BE2C (cell line): ENCODE results near the gene ZNF555.
"Not testable (repeated sequence)": the region's sequence is repeated elsewhere in the genome, so short reads cannot be mapped to it uniquely, and the experiment has no call there.

ENCODE experiments used
- DNase-seq: peaks from one replicate; pipeline ENCODE4 v3.0.0-alpha.2; 2020
- H3K27me3 ChIP-seq: fragments of 250-450 bp; sonication (Bioruptor Pico); 2 replicates; pipeline ENCODE4 v1.5.1; 2020; ENCODE audit warnings: mild to moderate bottlenecking
- H3K36me3 ChIP-seq: fragments of 250-450 bp; sonication (Bioruptor Pico); 2 replicates; pipeline ENCODE4 v1.5.1; 2020; ENCODE audit warnings: mild to moderate bottlenecking
- H3K4me1 ChIP-seq: fragments of 250-450 bp; sonication (Bioruptor Pico); 2 replicates; pipeline ENCODE4 v1.5.1; 2020
- H3K4me3 ChIP-seq: 2 replicates; pipeline ENCODE4 v1.5.1; 2011; ENCODE audit warnings: low read depth, low read length
- H3K9me3 ChIP-seq: fragments of 250-450 bp; sonication (Bioruptor Pico); 2 replicates; pipeline ENCODE4 v1.5.1; 2020
- TF ChIP-seq, protein P1 (sequence below): IDR thresholded peaks from 2 replicates; pipeline ENCODE4 v1.5.1; 2012; ENCODE audit warnings: mild to moderate bottlenecking, low read depth, low read length

Gene ZNF555

DNA sequence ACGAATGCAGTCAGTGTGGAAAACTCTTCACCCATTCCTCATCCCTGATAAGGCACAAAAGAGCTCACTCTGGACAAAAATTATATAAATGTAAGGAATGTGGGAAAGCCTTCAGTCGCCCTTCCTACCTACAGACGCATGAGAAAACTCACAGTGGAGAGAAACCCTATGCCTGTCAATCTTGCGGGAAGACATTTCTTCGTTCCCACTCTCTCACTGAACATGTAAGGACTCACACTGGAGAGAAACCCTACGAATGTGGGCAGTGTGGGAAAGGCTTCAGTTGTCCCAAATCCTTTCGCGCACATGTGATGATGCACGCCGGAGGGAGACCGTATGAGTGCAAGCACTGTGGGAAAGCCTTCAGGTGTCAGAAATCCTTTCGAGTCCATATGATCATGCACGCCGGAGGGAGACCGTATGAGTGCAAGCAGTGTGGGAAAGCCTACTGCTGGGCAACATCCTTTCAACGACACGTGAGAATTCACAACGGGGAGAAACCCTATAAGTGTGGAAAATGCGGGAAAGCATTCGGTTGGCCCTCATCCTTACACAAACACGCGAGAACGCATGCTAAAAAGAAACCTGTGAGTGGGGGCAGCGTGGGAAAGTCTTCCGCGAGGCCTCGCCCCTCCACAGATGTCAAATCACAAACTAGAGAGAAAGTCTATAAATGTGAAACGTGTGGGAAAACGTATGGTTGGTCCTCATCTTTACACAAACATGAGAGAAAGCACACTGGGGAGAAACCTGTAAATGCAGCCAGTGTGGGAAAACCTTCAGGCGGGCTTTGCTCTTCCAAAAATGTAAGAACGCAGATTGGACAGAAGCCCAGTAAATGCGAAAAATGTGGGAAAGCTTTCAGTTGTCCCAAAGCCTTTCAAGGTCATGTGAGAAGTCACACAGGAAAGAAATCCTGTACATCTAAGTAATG, 36.4 kb downstream of the ZNF555 start:
- Histone ChIP-seq H3K27me3 (no peaks in the 10 kb centered on the region), H3K36me3 (peaks cover 7% of the 10 kb centered on the region), H3K4me1 (no peaks in the 10 kb centered on the region), H3K9me3 (peaks cover 11% of the 10 kb centered on the region), H3K4me3 (no peak overlapping the region)
- TF ChIP-seq, protein P1, sequence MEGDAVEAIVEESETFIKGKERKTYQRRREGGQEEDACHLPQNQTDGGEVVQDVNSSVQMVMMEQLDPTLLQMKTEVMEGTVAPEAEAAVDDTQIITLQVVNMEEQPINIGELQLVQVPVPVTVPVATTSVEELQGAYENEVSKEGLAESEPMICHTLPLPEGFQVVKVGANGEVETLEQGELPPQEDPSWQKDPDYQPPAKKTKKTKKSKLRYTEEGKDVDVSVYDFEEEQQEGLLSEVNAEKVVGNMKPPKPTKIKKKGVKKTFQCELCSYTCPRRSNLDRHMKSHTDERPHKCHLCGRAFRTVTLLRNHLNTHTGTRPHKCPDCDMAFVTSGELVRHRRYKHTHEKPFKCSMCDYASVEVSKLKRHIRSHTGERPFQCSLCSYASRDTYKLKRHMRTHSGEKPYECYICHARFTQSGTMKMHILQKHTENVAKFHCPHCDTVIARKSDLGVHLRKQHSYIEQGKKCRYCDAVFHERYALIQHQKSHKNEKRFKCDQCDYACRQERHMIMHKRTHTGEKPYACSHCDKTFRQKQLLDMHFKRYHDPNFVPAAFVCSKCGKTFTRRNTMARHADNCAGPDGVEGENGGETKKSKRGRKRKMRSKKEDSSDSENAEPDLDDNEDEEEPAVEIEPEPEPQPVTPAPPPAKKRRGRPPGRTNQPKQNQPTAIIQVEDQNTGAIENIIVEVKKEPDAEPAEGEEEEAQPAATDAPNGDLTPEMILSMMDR: no peak
- DNase-seq: no peak

- no peak for DNase-seq
- H3K4me1 ChIP-seq: no peaks in the 10 kb centered on the region; the same call in 1 of the 2 replicates
Observed at GRCh38 chr19:2883686-2884439, 42.6 kb downstream of the ZNF555 start.

DNA sequence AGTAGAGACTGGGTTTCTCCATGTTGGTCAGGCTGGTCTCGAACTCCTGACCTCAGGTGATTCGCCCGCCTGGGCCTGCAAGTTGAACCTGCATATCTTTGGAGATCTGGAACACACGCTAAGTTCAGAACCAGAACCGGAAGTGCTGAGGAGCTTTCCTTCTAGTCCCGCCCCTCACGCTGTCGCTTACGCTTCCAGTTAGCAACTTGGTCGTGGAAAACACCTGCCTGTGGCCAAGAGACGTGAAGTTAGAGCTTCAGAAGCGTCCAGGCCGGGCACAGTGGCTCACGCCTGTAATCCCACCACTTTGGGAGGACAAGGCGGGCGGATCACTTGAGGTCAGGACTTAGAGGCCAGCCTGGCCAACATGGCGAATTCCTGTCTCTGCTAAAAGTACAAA, 44.5 kb downstream of the ZNF555 start:
- no peaks in the 10 kb centered on the region for H3K27me3 ChIP-seq
- no peak for DNase-seq
- TF ChIP-seq, protein P1: no peak
- no peaks in the 10 kb centered on the region; the same call in 1 of the 2 replicates for H3K9me3 ChIP-seq
- H3K4me3 ChIP-seq: no peak overlapping the region
- no peaks in the 10 kb centered on the region; the same call in 1 of the 2 replicates for H3K4me1 ChIP-seq
- no peaks in the 10 kb centered on the region for H3K36me3 ChIP-seq

More at GRCh38 chr19:2883686-2884439, 42.6 kb downstream of the ZNF555 start:
- Histone ChIP-seq H3K4me3 (no peak overlapping the region), H3K27me3 (no peaks in the 10 kb centered on the region), H3K9me3 (peaks cover 6% of the 10 kb centered on the region), H3K36me3 (no peaks in the 10 kb centered on the region)
- TF ChIP-seq, protein P1: no peak

DNA sequence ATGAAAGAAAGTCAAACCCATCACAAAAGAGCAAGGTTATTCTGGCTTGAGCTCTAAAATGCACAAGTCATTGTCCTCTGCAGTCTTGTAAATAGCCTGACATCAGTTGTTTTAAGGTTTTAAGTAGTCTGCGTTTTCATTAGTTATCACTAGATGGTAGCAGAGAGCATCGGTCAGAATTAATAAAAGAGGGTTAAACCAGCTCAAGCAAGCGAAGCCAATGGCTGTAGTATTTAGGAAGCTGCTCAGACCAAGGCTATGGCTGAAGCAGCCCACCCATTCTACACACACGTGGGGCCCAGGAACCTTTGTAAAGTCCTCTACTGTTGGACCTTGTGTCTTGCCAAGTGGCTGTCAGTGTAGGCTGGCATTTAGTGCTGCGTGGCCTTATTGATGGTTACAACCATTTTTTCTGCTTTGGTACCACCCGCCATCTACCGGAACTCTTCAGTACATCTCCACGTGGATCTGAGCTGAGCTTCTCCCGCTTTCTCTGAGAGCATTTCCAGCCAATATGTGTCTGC, 46.2 kb downstream of the ZNF555 start:
- H3K4me3 ChIP-seq: no peak overlapping the region
- TF ChIP-seq, protein P1: peak; percentile 72
- no peaks in the 10 kb centered on the region; the same call in 1 of the 2 replicates for H3K4me1 ChIP-seq
- no peaks in the 10 kb centered on the region for H3K27me3 ChIP-seq
- peak; percentile 36 for DNase-seq
- H3K9me3 ChIP-seq: no peaks in the 10 kb centered on the region; the same call in 1 of the 2 replicates
- no peaks in the 10 kb centered on the region for H3K36me3 ChIP-seq

DNA sequence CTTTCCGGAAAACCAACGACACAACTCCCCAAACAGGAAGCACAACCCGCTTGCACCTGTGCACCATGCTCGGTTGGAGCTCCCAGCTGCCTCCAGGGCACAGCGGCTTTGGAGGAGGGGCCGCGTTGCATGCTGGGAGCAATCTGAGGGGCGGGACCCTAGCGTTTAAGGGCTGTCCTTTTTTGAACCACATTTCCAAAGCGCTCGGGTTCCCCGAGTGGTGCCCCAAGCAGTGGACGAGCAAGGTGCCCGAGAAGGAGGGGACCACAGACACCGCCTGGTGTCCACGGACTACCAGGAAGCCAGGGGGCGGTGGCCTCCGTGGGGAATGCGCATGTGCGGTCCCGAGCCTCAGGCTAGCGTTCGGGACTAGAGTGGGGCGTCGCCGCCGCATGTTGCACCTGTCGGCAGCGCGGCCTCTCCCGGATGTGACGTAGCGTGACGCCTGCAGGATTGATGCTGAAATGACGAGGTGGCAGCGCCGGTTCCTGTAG, 47.5 kb downstream of the ZNF555 start:
- no peak overlapping the region for H3K4me3 ChIP-seq
- DNase-seq: no peak

DNA sequence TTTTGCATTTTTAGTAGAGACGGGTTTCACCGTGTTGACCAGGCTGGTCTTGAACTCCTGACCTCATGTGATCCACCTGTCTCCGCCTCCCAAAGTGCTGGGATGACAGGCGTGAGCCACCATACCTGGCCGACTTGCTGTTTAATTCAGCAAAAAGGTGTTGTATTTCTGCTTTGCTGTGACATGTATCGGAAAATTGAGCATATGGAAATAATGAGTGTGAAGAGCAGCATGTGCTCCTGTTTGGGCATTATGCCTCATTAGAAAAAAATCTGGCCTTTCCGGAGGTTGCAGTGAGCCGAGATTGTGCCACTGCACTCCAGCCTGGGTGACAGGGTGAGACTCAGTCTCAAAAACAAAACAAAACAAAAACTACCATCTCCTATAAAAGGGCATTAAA, 49.3 kb downstream of the ZNF555 start:
- H3K27me3 ChIP-seq, H3K4me1 ChIP-seq, DNase-seq, H3K9me3 ChIP-seq, H3K4me3 ChIP-seq, H3K36me3 ChIP-seq: not testable (repeated sequence)

More for the DNA sequence above, 47.5 kb downstream of the ZNF555 start:
- Histone ChIP-seq H3K4me1 (no peaks in the 10 kb centered on the region; the same call in 1 of the 2 replicates), H3K9me3 (no peaks in the 10 kb centered on the region; the same call in 1 of the 2 replicates), H3K27me3 (no peaks in the 10 kb centered on the region), H3K36me3 (no peaks in the 10 kb centered on the region)
- TF ChIP-seq, protein P1: no peak
